GM19395 (cell line): Measurements from ENCODE around the gene PHLDA3.
"Not testable (repeated sequence)": the region's sequence is repeated elsewhere in the genome, so short reads cannot be mapped to it uniquely, and the experiment has no call there.

Experiments used
- ATAC-seq: cut with Tn5 transposase; IDR thresholded peaks from one replicate; pipeline ENCODE4 v1.9.1; 2021; ENCODE audit warnings: mild to moderate bottlenecking, moderate library complexity; ENCODE audit not compliant: unreplicated experiment

Gene PHLDA3

GRCh38 chr1:201504179-201504631 is 35.2 kb upstream of the PHLDA3 start:
- ATAC-seq, result no peak

GRCh38 chr1:201503397-201504176 is 34.6 kb upstream of the PHLDA3 start:
- ATAC-seq, result no peak

- ATAC-seq, result no peak
These were observed 33.5 kb upstream of the PHLDA3 start for GRCh38 chr1:201502511-201502857.

GRCh38 chr1:201501812-201502510 is 33.0 kb upstream of the PHLDA3 start:
- ATAC-seq, result no peak

GRCh38 chr1:201501144-201501543 is 32.2 kb upstream of the PHLDA3 start:
- ATAC-seq, result no peak

GRCh38 chr1:201500670-201501120 is 31.7 kb upstream of the PHLDA3 start:
- ATAC-seq, result no peak

- ATAC-seq, result no peak
These were observed 31.0 kb upstream of the PHLDA3 start for GRCh38 chr1:201499795-201500669.

GRCh38 chr1:201499191-201499590 is 30.2 kb upstream of the PHLDA3 start:
- ATAC-seq, result no peak

- ATAC-seq, result no peak
These were observed 29.6 kb upstream of the PHLDA3 start for GRCh38 chr1:201498621-201499020.

- no peak for ATAC-seq
These were observed 29.0 kb upstream of the PHLDA3 start for GRCh38 chr1:201497935-201498509.

- no peak for ATAC-seq
These were observed 27.3 kb upstream of the PHLDA3 start for GRCh38 chr1:201496296-201496690.

GRCh38 chr1:201495551-201496295 is 26.7 kb upstream of the PHLDA3 start:
- no peak for ATAC-seq

GRCh38 chr1:201493757-201494617 is 25.0 kb upstream of the PHLDA3 start:
- no peak for ATAC-seq

- ATAC-seq, result not testable (repeated sequence)
These were observed 24.2 kb upstream of the PHLDA3 start for GRCh38 chr1:201493026-201493656.

- no peak for ATAC-seq
These were observed 23.0 kb upstream of the PHLDA3 start for GRCh38 chr1:201491896-201492511.

GRCh38 chr1:201490708-201491131 is 21.7 kb upstream of the PHLDA3 start:
- no peak for ATAC-seq

GRCh38 chr1:201489643-201490261 is 20.8 kb upstream of the PHLDA3 start:
- ATAC-seq, result no peak
